GM23338 (cell line): ENCODE results near the gene DMKN. TPM values are rescaled to one million over a fixed set of nuclear protein-coding genes. Genes with fewer than 3 reads are reported as not detected.

Experiments used
- ATAC-seq: fragments of 200-7000 bp; cut with Tn5 transposase; 3 replicates; pipeline ENCODE4 v1.9.1; 2020
- DNase-seq: peaks from one replicate; pipeline ENCODE4 v3.0.0-alpha.2; 2015; ENCODE audit warnings: low spot score
- H2AFZ ChIP-seq: fragments of 200-600 bp; sonication (generic); 2 replicates; pipeline ENCODE4 v1.8.0; 2016; ENCODE audit warnings: antibody characterized with exemption, mild to moderate bottlenecking, moderate library complexity
- H3F3A ChIP-seq: fragments of 200-600 bp; sonication (generic); replicated peaks from 2 replicates; pipeline ENCODE4 v1.8.0; 2017; ENCODE audit warnings: antibody characterized with exemption, mixed run types, low read depth
- H3K27ac ChIP-seq: fragments of 200-600 bp; sonication (generic); 2 replicates; pipeline ENCODE4 v1.6.1; 2016; ENCODE audit warnings: low read depth
- H3K27me3 ChIP-seq: fragments of 200-600 bp; sonication (generic); 2 replicates; pipeline ENCODE4 v1.8.0; 2016; ENCODE audit warnings: mild to moderate bottlenecking, mixed run types, moderate library complexity; ENCODE audit not compliant: insufficient read depth
- H3K36me3 ChIP-seq: fragments of 200-600 bp; sonication (generic); 2 replicates; pipeline ENCODE4 v1.8.0; 2016; ENCODE audit warnings: mild to moderate bottlenecking; ENCODE audit not compliant: insufficient read depth
- H3K4me1 ChIP-seq: fragments of 200-600 bp; sonication (generic); 2 replicates; pipeline ENCODE4 v1.8.0; 2016; ENCODE audit warnings: mild to moderate bottlenecking, moderate library complexity; ENCODE audit not compliant: insufficient read depth
- H3K4me2 ChIP-seq: fragments of 200-600 bp; sonication (generic); 2 replicates; pipeline ENCODE4 v1.7.1; 2017; ENCODE audit warnings: mixed run types
- H3K4me3 ChIP-seq: fragments of 200-600 bp; sonication (generic); 2 replicates; pipeline ENCODE4 v1.6.1; 2016; ENCODE audit warnings: mixed run types
- H3K79me2 ChIP-seq: fragments of 200-600 bp; sonication (generic); replicated peaks from 2 replicates; pipeline ENCODE4 v1.8.0; 2017; ENCODE audit warnings: mild to moderate bottlenecking; ENCODE audit not compliant: insufficient read depth
- H3K9me2 ChIP-seq: fragments of 200-600 bp; sonication (generic); 2 replicates; pipeline ENCODE4 v1.8.0; 2017; ENCODE audit not compliant: insufficient read depth
- H4K20me1 ChIP-seq: fragments of 200-600 bp; sonication (generic); replicated peaks from 2 replicates; pipeline ENCODE4 v1.8.0; 2017; ENCODE audit warnings: mild to moderate bottlenecking; ENCODE audit not compliant: insufficient read depth
- H3K27ac Mint-ChIP-seq: 2 replicates; pipeline ENCODE4 v1.8.0; 2020; ENCODE audit warnings: inconsistent platforms, mild to moderate bottlenecking, moderate library complexity, mixed read lengths
- H3K27me3 Mint-ChIP-seq: 3 replicates; pipeline ENCODE4 v1.8.0; 2022; ENCODE audit warnings: low read depth, mild to moderate bottlenecking, moderate library complexity, mixed read lengths, inconsistent platforms; ENCODE audit not compliant: insufficient read depth, poor library complexity
- H3K36me3 Mint-ChIP-seq: 3 replicates; pipeline ENCODE4 v1.8.0; 2021; ENCODE audit warnings: low read depth, mild to moderate bottlenecking, inconsistent platforms, moderate library complexity, mixed read lengths
- H3K4me1 Mint-ChIP-seq: 3 replicates; pipeline ENCODE4 v1.8.0; 2020; ENCODE audit warnings: mild to moderate bottlenecking, inconsistent platforms, mixed read lengths
- H3K4me3 Mint-ChIP-seq: 3 replicates; pipeline ENCODE4 v1.8.0; 2021; ENCODE audit warnings: moderate library complexity, mild to moderate bottlenecking, inconsistent platforms, mixed read lengths
- H3K9me3 Mint-ChIP-seq: 3 replicates; pipeline ENCODE4 v1.8.0; 2020; ENCODE audit warnings: moderate library complexity, mild to moderate bottlenecking, inconsistent platforms, mixed read lengths
- CREB1 ChIP-seq: fragments of 250-450 bp; sonication (Bioruptor Pico); IDR thresholded peaks from 2 replicates; pipeline ENCODE4 v1.5.0; 2020; ENCODE audit warnings: low read depth, mild to moderate bottlenecking, moderate library complexity
- EZH2 ChIP-seq: fragments of 200-600 bp; sonication (generic); IDR thresholded peaks from one replicate; pipeline ENCODE4 v1.8.0; 2017; ENCODE audit warnings: antibody characterized with exemption, mild to moderate bottlenecking, low read depth; ENCODE audit not compliant: unreplicated experiment
- EZH2phosphoT487 ChIP-seq: fragments of 200-600 bp; sonication (generic); IDR thresholded peaks from one replicate; pipeline ENCODE4 v1.8.1; 2018; ENCODE audit warnings: antibody characterized with exemption; ENCODE audit not compliant: unreplicated experiment
- JUNB ChIP-seq: IDR thresholded peaks from one replicate; pipeline ENCODE4 v1.6.1; 2016; ENCODE audit warnings: antibody characterized with exemption; ENCODE audit not compliant: unreplicated experiment
- NANOG ChIP-seq: IDR thresholded peaks from 2 replicates; pipeline ENCODE4 v1.6.1; 2016; ENCODE audit warnings: antibody characterized with exemption, borderline replicate concordance
- POLR2AphosphoS5 ChIP-seq: IDR thresholded peaks from 2 replicates; pipeline ENCODE4 v1.6.1; 2016; ENCODE audit warnings: antibody characterized with exemption, low read depth
- STAT1 ChIP-seq: IDR thresholded peaks from one replicate; pipeline ENCODE4 v1.6.1; 2016; ENCODE audit warnings: antibody characterized with exemption; ENCODE audit not compliant: unreplicated experiment
- ZNF114 ChIP-seq: fragments of 250-450 bp; sonication (Bioruptor Pico); IDR thresholded peaks from 2 replicates; pipeline ENCODE4 v1.5.0; 2020; ENCODE audit warnings: mild to moderate bottlenecking, moderate library complexity
- ZNF331 ChIP-seq: fragments of 250-450 bp; sonication (Bioruptor Pico); IDR thresholded peaks from 2 replicates; pipeline ENCODE4 v1.5.0; 2020; ENCODE audit warnings: low read depth, mild to moderate bottlenecking, moderate library complexity
- ZNF462 ChIP-seq: fragments of 250-450 bp; sonication (Bioruptor Pico); IDR thresholded peaks from 2 replicates; pipeline ENCODE4 v1.5.0; 2020; ENCODE audit warnings: mild to moderate bottlenecking, moderate library complexity
- polyA plus RNA-seq: library from polyadenylated mRNA; unstranded; fragments of >200 nt; fragmentation: Nextera tagmentation; extraction: Ambion mirVana; gene quantifications from 2 replicates; pipeline ENCODE4 v1.2.1, GENCODE V29; 2016
- total RNA-seq: library from RNA; depleted of rRNA; stranded (reverse); fragments of >200 nt; shearing (Covaris generic); gene quantifications from 2 replicates; pipeline ENCODE4 v1.2.3, GENCODE V29; 2014
- TF ChIP-seq, protein P1 (sequence below), 2 experiments: fragments of 200-600 bp in 1 of 2; sonication (generic) in 1 of 2; conservative IDR thresholded peaks; 2 replicates each; pipeline versions ENCODE4 v1.5.1 to v1.6.1; 2016 to 2017; ENCODE audit warnings: antibody characterized with exemption in 2 of 2, low read depth in 2 of 2, mild to moderate bottlenecking in 2 of 2, moderate library complexity in 1 of 2
- TF ChIP-seq, protein P2 (sequence below): IDR thresholded peaks from one replicate; pipeline ENCODE4 v1.6.1; 2018; ENCODE audit warnings: antibody characterized with exemption; ENCODE audit not compliant: unreplicated experiment
- TF ChIP-seq, protein P3 (sequence below): IDR thresholded peaks from 2 replicates; pipeline ENCODE4 v1.6.1; 2016; ENCODE audit warnings: antibody characterized with exemption

DMKN gene
- total and polyA plus RNA-seq, 2 experiments from 2014 or later = 259 to 569 TPM

DNA sequence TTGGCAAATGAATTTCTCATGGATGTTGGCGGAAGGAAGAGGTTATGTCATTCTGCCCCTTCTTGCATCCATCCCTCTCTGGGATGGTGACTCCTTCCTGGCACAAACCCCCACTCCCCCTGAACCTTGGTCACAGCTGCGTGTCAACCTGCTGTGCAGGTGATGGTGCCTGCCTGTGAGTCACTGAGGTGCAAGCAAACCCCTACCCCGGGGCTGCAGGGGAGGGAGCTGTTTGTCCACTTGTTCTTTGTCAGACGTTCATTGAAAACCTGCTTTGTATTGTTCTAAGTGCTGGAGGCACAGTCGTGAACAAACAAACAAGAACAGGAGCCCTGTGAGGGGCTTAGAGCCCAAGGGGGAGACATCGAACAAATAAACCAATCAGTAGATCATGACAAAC is 17.8 kb upstream of the DMKN start:
- H3K9me3 Mint-ChIP-seq = no peaks in the 10 kb centered on the region
- ATAC-seq (no peak), DNase-seq (no peak)
- no peak overlapping the region for H3K4me3 Mint-ChIP-seq
- peaks cover 31% of the 10 kb centered on the region for H3K27me3 ChIP-seq
- TF ChIP-seq, protein P1, sequence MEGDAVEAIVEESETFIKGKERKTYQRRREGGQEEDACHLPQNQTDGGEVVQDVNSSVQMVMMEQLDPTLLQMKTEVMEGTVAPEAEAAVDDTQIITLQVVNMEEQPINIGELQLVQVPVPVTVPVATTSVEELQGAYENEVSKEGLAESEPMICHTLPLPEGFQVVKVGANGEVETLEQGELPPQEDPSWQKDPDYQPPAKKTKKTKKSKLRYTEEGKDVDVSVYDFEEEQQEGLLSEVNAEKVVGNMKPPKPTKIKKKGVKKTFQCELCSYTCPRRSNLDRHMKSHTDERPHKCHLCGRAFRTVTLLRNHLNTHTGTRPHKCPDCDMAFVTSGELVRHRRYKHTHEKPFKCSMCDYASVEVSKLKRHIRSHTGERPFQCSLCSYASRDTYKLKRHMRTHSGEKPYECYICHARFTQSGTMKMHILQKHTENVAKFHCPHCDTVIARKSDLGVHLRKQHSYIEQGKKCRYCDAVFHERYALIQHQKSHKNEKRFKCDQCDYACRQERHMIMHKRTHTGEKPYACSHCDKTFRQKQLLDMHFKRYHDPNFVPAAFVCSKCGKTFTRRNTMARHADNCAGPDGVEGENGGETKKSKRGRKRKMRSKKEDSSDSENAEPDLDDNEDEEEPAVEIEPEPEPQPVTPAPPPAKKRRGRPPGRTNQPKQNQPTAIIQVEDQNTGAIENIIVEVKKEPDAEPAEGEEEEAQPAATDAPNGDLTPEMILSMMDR (conservative IDR thresholded peaks at IDR 0.05; ENCODE audit: low read depth in 2 of 2) = no peak
- no peak for TF ChIP-seq JUNB
- no peak for TF ChIP-seq EZH2
- TF ChIP-seq STAT1 = no peak
- TF ChIP-seq, protein P2, sequence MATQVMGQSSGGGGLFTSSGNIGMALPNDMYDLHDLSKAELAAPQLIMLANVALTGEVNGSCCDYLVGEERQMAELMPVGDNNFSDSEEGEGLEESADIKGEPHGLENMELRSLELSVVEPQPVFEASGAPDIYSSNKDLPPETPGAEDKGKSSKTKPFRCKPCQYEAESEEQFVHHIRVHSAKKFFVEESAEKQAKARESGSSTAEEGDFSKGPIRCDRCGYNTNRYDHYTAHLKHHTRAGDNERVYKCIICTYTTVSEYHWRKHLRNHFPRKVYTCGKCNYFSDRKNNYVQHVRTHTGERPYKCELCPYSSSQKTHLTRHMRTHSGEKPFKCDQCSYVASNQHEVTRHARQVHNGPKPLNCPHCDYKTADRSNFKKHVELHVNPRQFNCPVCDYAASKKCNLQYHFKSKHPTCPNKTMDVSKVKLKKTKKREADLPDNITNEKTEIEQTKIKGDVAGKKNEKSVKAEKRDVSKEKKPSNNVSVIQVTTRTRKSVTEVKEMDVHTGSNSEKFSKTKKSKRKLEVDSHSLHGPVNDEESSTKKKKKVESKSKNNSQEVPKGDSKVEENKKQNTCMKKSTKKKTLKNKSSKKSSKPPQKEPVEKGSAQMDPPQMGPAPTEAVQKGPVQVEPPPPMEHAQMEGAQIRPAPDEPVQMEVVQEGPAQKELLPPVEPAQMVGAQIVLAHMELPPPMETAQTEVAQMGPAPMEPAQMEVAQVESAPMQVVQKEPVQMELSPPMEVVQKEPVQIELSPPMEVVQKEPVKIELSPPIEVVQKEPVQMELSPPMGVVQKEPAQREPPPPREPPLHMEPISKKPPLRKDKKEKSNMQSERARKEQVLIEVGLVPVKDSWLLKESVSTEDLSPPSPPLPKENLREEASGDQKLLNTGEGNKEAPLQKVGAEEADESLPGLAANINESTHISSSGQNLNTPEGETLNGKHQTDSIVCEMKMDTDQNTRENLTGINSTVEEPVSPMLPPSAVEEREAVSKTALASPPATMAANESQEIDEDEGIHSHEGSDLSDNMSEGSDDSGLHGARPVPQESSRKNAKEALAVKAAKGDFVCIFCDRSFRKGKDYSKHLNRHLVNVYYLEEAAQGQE = no peak
- no peak for TF ChIP-seq NANOG
- TF ChIP-seq CREB1 (CRISPR knock-in tag) = no peak
- TF ChIP-seq ZNF462 (CRISPR knock-in tag) = no peak
- TF ChIP-seq EZH2phosphoT487 = no peak
- TF ChIP-seq POLR2AphosphoS5 = no peak
- no peak for TF ChIP-seq ZNF114 (CRISPR knock-in tag)
- TF ChIP-seq, protein P3, sequence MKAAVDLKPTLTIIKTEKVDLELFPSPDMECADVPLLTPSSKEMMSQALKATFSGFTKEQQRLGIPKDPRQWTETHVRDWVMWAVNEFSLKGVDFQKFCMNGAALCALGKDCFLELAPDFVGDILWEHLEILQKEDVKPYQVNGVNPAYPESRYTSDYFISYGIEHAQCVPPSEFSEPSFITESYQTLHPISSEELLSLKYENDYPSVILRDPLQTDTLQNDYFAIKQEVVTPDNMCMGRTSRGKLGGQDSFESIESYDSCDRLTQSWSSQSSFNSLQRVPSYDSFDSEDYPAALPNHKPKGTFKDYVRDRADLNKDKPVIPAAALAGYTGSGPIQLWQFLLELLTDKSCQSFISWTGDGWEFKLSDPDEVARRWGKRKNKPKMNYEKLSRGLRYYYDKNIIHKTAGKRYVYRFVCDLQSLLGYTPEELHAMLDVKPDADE = no peak
- TF ChIP-seq ZNF331 (CRISPR knock-in tag) = no peak
- peaks cover 8% of the 10 kb centered on the region; the same call in 1 of the 2 replicates for H3K4me1 ChIP-seq
- peaks cover 6% of the 10 kb centered on the region; the same call in 1 of the 2 replicates for H3F3A ChIP-seq
- no peaks in the 10 kb centered on the region for H3K9me2 ChIP-seq
- no peaks in the 10 kb centered on the region for H4K20me1 ChIP-seq
- H3K27me3 Mint-ChIP-seq = peaks cover 32% of the 10 kb centered on the region
- H3K4me3 ChIP-seq = no peak overlapping the region
- no peak overlapping the region for H3K27ac Mint-ChIP-seq
- H2AFZ ChIP-seq = no peak overlapping the region
- H3K4me1 Mint-ChIP-seq = peaks cover 14% of the 10 kb centered on the region
- no peak overlapping the region for H3K4me2 ChIP-seq
- H3K79me2 ChIP-seq = no peaks in the 10 kb centered on the region
- H3K36me3 Mint-ChIP-seq = no peaks in the 10 kb centered on the region; the same call in 2 of the 3 replicates
- H3K36me3 ChIP-seq = no peaks in the 10 kb centered on the region
- H3K27ac ChIP-seq = no peak overlapping the region
